H7 (cell line): ENCODE data around the gene CNTFR. TPM values are rescaled to one million over a fixed set of nuclear protein-coding genes. Genes with fewer than 3 reads are reported as not detected.
"Not testable (repeated sequence)": the region's sequence is repeated elsewhere in the genome, so short reads cannot be mapped to it uniquely, and the experiment has no call there.

Experiments used
- DNase-seq: peaks from one replicate; pipeline ENCODE4 v3.0.0; 2012
- H3K27me3 ChIP-seq: 2 replicates; pipeline ENCODE4 v1.6.0; 2011; ENCODE audit warnings: mild to moderate bottlenecking, low read length; ENCODE audit not compliant: control insufficient read depth, insufficient read depth
- H3K36me3 ChIP-seq: replicated peaks from 2 replicates; pipeline ENCODE4 v1.5.1; 2011; ENCODE audit warnings: low read length; ENCODE audit not compliant: control insufficient read depth, insufficient read depth
- H3K4me3 ChIP-seq: 2 replicates; pipeline ENCODE4 v1.5.1; 2011; ENCODE audit warnings: low read depth, mild to moderate bottlenecking, control low read depth, low read length, moderate library complexity; ENCODE audit not compliant: insufficient read depth
- total RNA-seq: library from RNA; depleted of rRNA; stranded (reverse); fragments of >200 nt; shearing (Covaris generic); gene quantifications from 2 replicates; pipeline ENCODE4 v1.2.3, GENCODE V29; 2014

CNTFR gene
- total RNA-seq, 1 experiment from 2014 or later: 43.2 TPM

DNA sequence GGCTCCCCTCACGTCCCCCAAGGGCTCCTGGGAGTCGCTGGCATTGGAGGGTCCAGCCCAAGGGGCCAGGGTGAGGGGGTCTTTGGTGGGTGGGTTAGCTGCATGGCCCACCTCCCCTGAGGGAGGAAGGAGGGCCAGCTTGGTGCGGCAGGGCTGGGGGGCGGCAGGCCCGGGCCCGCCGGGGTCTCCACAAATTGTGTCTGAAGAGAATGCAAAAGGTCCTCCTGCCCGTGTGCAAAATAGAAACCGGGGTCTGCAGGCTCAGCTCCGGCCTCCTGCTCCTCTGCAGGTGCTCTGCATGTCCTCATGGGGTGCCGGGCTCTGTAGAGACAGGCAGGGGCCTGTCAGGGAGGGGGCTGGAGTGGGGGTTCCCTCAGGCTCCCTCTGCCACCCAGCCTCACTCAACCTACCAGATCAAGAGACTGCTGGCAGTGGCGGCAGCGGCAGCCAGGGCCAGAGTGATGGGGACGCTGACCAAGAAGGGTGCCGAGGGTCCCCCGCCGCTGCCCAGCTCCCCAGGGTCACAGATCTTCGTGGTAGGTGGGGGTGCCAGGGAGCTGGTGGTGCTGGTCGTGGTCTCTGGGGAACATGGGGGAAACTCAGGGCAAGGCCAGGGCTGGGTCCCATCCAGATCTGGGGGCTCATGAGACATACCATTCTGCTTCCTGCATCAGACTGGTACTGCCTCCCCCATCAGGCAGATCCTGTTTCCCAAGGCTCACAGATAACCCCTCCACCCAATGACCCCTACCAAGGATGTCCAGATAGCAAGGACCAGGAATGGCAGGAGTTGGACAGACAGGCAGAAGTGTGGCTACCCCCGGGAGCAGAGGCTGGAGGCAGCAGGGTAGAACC is 37.5 kb downstream of the CNTFR start:
- Histone ChIP-seq H3K36me3 (no peaks in the 10 kb centered on the region), H3K4me3 (no peak overlapping the region), H3K27me3 (no peaks in the 10 kb centered on the region)
- peak; percentile 60 for DNase-seq

DNA sequence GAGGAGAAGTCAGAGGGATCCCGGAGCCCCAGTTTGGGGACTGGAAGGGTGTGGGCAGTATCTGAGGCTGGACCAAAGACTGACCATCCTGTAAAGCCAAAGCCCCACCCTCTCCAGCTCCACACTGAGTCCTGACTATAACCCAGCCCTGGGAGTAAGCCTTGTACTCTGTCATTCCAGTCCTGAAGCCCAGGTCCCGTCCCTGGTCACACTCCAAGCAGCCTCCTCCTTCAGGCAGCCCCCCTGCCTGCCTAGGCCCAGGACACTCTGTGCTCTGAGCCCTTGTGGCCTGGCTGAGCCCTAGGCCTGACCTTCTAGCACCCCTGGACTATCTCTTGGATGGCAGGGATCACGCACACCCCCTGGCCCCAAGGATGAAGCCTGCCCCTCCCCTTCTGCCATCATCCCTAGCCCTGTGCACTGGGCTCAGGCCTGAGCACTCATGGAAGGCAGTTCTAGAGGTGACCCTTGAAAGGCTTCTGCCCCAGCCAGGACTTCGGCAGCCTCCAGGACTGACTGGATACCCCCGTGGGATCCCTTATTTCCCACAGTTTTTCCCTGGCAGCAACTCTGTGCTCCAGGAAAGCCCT is 38.7 kb downstream of the CNTFR start:
- Histone ChIP-seq H3K27me3 (no peaks in the 10 kb centered on the region), H3K4me3 (no peak overlapping the region), H3K36me3 (no peaks in the 10 kb centered on the region)
- peak; percentile 48 for DNase-seq

DNA sequence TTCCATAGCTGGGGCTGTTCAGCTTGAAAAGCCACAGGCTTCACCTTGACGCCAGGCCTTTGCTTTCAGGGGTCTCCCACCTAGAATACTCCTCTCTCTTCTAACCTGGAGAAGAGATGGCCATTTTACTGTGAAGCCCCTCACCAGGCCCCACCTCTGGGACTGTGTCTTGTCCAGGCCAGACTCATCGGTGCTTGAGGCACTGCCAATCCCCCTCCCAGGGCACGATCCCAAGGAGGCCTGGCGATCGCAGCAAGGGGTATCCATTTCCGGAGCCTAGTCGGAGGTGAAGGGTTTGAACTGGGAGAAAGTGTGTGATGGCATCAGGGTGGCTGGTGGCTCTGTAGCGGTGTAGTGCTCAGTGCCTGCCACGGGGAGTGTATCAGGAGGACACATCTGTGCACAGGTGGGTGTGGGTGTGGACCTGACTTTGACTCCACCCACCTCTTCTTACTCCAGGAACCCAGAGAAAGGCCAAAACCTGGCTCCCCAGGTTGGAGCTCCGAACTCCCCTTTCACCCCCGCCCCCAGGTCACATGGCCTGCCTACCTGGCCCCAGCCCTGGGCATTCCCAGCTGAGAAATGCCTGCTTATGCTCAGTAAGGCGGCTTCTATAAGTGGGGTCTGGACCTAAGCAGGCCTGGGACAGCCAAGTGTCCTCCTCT is 39.4 kb downstream of the CNTFR start:
- Histone ChIP-seq H3K36me3 (no peaks in the 10 kb centered on the region), H3K27me3 (no peaks in the 10 kb centered on the region), H3K4me3 (no peak overlapping the region)
- peak; percentile 61 for DNase-seq

DNA sequence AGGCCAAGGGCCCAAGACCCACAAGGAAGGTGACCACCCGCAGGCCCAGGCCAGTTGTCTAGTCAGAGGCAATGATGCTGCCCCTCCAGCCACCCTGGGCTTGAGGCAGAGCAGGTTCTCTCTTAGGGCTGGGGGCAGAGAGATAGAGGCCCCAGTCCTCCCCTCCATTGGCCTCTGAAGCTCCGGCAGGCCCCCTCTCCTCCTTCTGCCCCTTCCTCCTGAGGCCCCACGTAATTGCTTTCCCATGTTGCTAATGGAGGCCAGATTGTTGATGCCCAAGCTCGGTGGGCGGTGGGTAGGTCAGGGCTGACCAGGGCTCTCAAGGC is 40.2 kb downstream of the CNTFR start:
- no peaks in the 10 kb centered on the region for H3K27me3 ChIP-seq
- H3K4me3 ChIP-seq: no peak overlapping the region
- no peaks in the 10 kb centered on the region for H3K36me3 ChIP-seq
- no peak for DNase-seq

DNA sequence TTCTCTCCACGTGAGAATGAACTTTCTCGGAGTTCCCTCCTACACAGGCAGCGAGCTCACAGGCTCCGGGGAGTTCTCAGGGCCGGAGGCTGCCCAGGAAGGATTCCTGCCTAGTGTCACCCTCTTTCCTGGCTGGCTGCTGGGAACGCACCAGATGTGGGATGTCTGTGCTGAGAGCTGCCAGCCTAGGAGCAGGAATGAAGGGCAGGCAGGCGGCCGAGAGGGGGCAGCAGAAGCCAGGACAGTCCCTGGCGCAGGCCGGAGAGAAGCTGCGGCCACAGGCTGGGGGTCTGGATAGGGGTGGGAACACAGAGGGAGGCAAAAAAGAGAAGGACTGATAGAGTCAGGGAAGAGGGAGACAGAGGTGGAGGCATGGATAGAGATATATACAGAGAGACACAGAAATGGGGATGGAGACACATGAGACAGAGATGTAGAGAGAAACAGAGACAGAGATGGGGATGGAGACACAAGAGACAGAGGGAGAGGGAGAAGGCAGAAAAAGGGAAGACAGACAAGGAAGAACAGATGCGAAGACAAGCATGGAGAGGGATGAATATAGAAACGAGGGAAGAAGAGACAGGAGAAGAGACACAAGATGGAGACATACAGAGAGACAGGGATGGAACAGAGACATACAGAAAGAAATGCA is 41.4 kb downstream of the CNTFR start:
- Histone ChIP-seq H3K27me3 (no peaks in the 10 kb centered on the region), H3K36me3 (no peaks in the 10 kb centered on the region), H3K4me3 (no peak overlapping the region)
- peak; percentile 95 for DNase-seq

DNA sequence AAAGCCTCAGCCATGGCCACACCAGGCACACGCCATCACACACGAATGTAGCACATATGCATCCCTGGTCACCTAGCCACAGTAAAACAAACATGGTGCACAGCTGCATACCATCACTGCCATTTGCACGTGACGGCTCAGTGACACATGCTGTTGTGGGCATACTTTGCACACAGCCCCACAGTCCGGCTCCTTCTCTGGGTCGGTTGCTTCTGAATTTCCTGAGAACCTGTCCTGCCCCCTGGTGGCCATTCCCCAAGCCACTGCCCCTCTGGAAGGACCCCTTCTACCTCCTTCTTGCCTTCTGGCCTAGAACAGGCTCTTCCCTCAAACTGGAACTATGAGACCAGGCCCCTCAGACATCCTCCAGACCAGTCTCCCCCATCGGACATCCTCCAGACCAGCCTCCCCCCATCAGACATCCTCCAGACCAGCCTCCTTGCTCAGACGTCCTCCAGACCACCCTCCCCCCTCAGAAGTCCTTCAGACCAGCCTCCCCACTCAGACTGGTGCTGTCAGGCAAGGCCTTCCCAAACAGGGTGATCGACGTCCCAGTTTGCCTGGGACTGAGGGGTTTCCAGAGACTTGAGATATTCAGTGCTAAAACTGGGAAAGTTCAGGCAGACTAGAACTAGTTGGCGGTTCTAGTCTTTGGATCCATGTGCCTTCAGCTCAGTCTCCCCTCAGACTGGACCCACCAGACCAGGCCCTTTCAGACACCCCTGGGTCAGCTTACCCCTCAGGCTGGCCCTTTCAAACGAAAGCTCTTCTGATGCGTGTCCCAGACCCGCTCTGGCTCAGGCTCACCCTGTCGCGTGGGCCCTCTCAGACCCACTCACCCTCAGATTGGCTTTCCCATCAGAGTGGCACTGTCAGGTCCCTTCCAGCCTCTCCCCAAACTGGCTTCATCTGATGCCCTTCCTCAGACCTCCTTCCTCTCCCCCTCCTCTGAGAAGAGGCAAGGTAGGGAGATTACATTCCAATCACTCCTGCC is 42.4 kb downstream of the CNTFR start:
- no peaks in the 10 kb centered on the region for H3K27me3 ChIP-seq
- no peaks in the 10 kb centered on the region for H3K36me3 ChIP-seq
- no peak overlapping the region for H3K4me3 ChIP-seq
- peak; percentile 91 for DNase-seq

DNA sequence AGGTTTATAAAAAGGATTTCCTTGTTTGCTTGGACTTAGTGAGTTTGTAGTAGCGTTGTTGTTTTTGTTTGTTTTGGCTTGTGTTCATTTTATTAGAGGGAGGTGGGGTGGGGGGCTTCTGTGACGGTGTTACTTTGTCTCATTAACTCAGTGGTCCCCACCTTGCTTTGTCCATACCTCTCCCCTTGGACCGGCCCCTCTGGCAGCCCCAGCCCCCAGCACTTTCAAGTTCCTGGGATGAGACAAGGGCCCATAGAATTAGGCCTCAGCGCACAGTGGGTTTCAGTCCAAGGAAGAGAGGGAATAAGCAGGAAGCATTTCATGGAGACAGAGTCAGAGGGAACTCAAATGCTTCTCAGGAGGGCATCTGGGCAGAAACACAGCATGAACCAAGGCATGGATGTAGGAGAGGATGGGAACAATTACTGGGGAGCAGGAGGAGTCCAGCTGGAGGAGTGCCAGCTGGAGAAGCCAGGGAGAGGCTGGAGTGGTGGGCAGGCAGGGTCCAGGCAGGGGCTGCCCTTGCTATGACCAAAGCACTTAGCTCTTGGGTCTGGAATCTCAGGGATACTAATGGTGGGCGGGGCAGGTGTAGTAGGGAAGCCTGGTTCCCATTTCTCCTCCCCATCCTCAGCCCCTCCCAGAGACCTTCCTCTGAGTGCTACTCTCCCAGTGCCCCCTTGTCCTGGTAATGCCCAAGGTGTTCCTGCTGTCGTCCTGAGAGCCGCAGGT is 43.3 kb downstream of the CNTFR start:
- no peaks in the 10 kb centered on the region for H3K27me3 ChIP-seq
- no peak overlapping the region for H3K4me3 ChIP-seq
- DNase-seq: no peak
- no peaks in the 10 kb centered on the region for H3K36me3 ChIP-seq

DNA sequence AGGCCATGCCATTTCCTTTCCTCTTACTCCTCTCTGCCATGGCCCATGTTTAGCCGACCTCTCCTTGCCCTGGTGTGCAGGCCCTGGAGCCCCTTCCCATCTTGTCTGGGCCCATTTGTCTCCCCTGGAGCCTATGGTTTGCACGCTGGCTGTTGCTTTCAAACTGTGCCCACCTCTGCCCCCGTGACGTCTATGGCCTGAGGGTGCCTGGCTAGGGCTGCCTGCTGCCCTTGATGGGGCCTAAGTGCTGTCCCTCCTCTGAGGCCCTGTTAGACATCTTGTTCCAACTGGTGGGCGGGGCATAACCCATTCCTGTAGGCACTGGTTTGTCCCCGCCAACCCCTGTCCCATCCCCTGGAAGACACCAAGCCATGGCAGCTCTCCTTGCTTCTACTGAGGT is 44.0 kb downstream of the CNTFR start:
- Histone ChIP-seq H3K27me3 (no peaks in the 10 kb centered on the region), H3K36me3 (no peaks in the 10 kb centered on the region), H3K4me3 (no peak overlapping the region)
- DNase-seq: peak; percentile 35

DNA sequence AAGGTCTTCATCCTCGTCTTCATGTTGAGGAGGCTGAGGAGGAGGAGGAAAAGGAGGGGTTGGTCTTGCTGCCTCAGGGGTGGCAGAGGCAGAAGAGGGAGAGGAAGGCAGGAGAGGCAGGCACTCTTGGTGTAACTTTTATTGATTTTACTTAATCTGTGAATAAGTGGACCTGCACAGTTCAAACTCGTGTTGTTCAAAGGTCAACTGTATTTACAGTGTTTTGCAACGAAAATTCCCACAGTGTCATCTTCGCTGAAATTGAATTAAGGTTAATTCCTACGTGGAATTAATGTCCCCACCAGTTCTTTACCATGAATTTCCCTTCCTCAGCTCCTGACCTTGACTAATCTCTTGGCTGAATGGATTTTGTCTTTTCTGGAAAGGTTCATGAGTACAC is 45.5 kb downstream of the CNTFR start:
- H3K4me3 ChIP-seq: no peak overlapping the region
- DNase-seq: no peak
- no peaks in the 10 kb centered on the region for H3K27me3 ChIP-seq
- H3K36me3 ChIP-seq: no peaks in the 10 kb centered on the region

DNA sequence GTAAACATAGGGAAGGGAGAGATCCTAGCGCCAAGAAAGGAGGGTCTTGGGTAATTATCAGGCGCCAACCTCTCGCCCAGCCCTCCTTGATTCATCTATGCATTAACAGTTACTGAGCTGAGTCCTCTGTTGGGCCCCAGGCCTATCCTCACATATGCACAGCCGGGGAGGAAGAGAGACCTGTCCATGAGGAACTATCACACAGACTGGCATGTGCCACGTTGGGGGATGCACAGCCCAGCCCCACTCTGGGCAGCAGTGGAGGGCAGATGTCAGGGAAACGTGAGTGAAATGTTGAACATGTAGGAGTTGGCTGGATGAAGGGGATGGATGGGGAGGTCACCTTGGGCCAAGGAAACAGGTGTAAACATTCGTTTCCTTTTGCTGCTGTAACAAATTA is 48.0 kb downstream of the CNTFR start:
- Histone ChIP-seq H3K27me3 (no peaks in the 10 kb centered on the region), H3K4me3 (no peak overlapping the region), H3K36me3 (no peaks in the 10 kb centered on the region)
- DNase-seq: no peak

DNA sequence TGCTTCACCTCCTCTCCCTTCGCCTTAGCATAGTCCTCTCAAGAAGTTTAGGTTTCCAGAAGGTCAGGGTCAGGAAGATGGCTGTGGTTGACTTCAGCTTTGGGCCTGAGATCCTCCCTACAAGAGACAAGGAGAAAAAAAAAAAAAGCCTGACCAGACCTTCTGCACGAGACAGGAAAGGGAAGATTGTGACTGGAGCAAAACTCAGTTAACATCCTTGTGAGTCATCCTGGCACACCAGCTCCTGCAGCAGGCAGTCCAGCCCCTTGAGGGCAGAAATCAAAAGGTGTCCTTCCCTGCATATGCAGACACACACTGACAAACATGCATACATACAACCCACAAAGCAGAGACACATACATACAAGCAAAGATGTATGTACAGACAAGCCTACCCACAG is 48.7 kb downstream of the CNTFR start:
- Histone ChIP-seq H3K4me3 (no peak overlapping the region), H3K27me3 (no peaks in the 10 kb centered on the region), H3K36me3 (no peaks in the 10 kb centered on the region)
- DNase-seq: no peak

DNA sequence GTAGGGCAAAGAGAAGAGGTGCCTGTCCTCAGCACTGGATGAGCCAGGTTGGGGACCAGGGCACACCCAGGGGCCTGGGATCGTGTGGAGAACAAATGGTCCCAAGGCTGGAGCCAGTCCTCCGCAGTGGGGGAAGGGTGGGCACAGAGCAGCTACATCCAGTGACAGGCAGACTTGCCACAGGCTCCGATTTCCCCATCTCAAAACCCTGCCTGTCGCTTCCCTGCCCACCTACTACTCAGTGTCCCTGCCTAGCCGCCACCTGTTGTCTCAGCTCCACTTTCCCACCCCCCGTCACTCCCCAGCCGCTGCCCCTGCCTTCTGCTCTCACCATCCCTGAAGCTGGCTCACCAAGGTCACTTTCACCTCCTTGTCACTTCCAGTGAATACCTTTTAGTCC is 52.8 kb downstream of the CNTFR start:
- Histone ChIP-seq H3K36me3 (no peaks in the 10 kb centered on the region), H3K4me3 (no peak overlapping the region), H3K27me3 (no peaks in the 10 kb centered on the region)
- DNase-seq: no peak

DNA sequence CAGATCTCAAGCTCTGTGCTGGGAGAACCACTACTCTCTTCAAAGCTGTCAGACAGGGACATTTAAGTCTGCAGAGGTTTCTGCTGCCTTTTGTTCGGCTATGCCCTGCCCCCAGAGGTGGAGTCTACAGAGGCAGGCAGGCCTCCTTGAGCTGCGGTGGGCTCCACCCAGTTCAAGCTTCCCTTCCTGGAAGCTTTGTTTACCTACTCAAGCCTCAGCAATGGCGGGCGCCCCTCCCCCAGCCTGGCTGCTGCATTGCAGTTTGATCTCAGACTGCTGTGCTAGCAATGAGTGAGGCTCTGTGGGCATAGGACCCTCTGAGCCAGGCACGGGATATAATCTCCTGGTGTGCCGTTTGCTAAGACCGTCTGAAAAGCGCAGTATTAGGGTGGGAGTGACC is 57.5 kb downstream of the CNTFR start:
- DNase-seq, H3K36me3 ChIP-seq: not testable (repeated sequence)

More for the DNA sequence above, 57.5 kb downstream of the CNTFR start:
- H3K4me3 ChIP-seq, H3K27me3 ChIP-seq: not testable (repeated sequence)
